Neural cell (in vitro differentiated cells): Measurements from ENCODE around the gene ARHGEF10L. TPM values are rescaled to one million over a fixed set of nuclear protein-coding genes. Genes with fewer than 3 reads are reported as not detected.

ENCODE experiments used
- H2AFZ ChIP-seq: fragments of 200-600, 300-800 bp; sonication (generic), shearing (Covaris generic); 2 replicates; pipeline ENCODE4 v1.6.0; 2014; ENCODE audit warnings: low read depth, mild to moderate bottlenecking, antibody characterized with exemption, low read length, moderate library complexity
- H3F3A ChIP-seq: fragments of 200-600 bp; shearing (Covaris generic); 2 replicates; pipeline ENCODE4 v1.6.1; 2016; ENCODE audit warnings: mild to moderate bottlenecking, moderate library complexity, mixed read lengths, antibody characterized with exemption, low read length; ENCODE audit not compliant: insufficient read depth, poor library complexity, severe bottlenecking
- H3K27ac ChIP-seq: fragments of 200-600, 300-800 bp; sonication (generic), shearing (Covaris generic); 2 replicates; pipeline ENCODE4 v1.5.1; 2014; ENCODE audit warnings: mild to moderate bottlenecking, low read length, moderate library complexity
- H3K27me3 ChIP-seq: fragments of 300-800, 200-600 bp; sonication (generic), shearing (Covaris generic); 2 replicates; pipeline ENCODE4 v1.6.0; 2014; ENCODE audit warnings: mild to moderate bottlenecking, low read depth, low read length, moderate library complexity; ENCODE audit not compliant: insufficient read depth
- H3K36me3 ChIP-seq: fragments of 300-800, 200-600 bp; sonication (generic), shearing (Covaris generic); 2 replicates; pipeline ENCODE4 v1.5.1; 2014; ENCODE audit warnings: mild to moderate bottlenecking, antibody characterized with exemption, low read length, moderate library complexity; ENCODE audit not compliant: insufficient read depth
- H3K4me2 ChIP-seq: fragments of 300-800, 200-600 bp; sonication (generic), shearing (Covaris generic); 2 replicates; pipeline ENCODE4 v1.6.0; 2014; ENCODE audit warnings: mild to moderate bottlenecking, low read length
- H3K4me3 ChIP-seq: fragments of 300-800, 200-600 bp; sonication (generic), shearing (Covaris generic); 2 replicates; pipeline ENCODE4 v1.5.1; 2014; ENCODE audit warnings: mild to moderate bottlenecking, low read length, moderate library complexity
- H3K79me2 ChIP-seq: fragments of 200-600 bp; shearing (Covaris generic); replicated peaks from 2 replicates; pipeline ENCODE4 v1.6.0; 2014; ENCODE audit warnings: mild to moderate bottlenecking, low read length, moderate library complexity; ENCODE audit not compliant: insufficient read depth
- H3K9ac ChIP-seq: fragments of 300-800, 200-600 bp; sonication (generic), shearing (Covaris generic); 2 replicates; pipeline ENCODE4 v1.6.1; 2016; ENCODE audit warnings: mild to moderate bottlenecking, low read length, mixed read lengths
- H3K9me2 ChIP-seq: fragments of 200-600 bp; shearing (Covaris generic); 2 replicates; pipeline ENCODE4 v1.6.1; 2016; ENCODE audit warnings: mild to moderate bottlenecking, low read length, mixed read lengths; ENCODE audit not compliant: insufficient read depth
- H3K9me3 ChIP-seq: fragments of 200-600, 300-800 bp; sonication (generic), shearing (Covaris generic); 2 replicates; pipeline ENCODE4 v1.6.1; 2016; ENCODE audit warnings: mild to moderate bottlenecking, mixed run types, low read length, moderate library complexity, mixed read lengths
- H4K20me1 ChIP-seq: fragments of 200-600 bp; shearing (Covaris generic); 2 replicates; pipeline ENCODE4 v1.6.1; 2016; ENCODE audit warnings: mild to moderate bottlenecking, mixed run types; ENCODE audit not compliant: insufficient read depth
- CTCF ChIP-seq: fragments of 450-650 bp; IDR thresholded peaks from 2 replicates; pipeline ENCODE4 v1.5.1; 2014; ENCODE audit warnings: antibody characterized with exemption, mild to moderate bottlenecking, moderate library complexity; ENCODE audit not compliant: poor library complexity, severe bottlenecking
- EP300 ChIP-seq: fragments of 450-650 bp; conservative IDR thresholded peaks from 2 replicates; pipeline ENCODE4 v1.6.1; 2014; ENCODE audit warnings: antibody characterized with exemption, mild to moderate bottlenecking, moderate library complexity; ENCODE audit not compliant: poor library complexity, severe bottlenecking
- EZH2 ChIP-seq: fragments of 200-600, 300-800 bp; shearing (Covaris generic), sonication (generic); IDR thresholded peaks from 2 replicates; pipeline ENCODE4 v1.6.1; 2014; ENCODE audit warnings: antibody characterized with exemption, low read length, borderline replicate concordance, mild to moderate bottlenecking; ENCODE audit not compliant: insufficient read depth, poor library complexity, severe bottlenecking
- MXI1 ChIP-seq: fragments of 450-650 bp; conservative IDR thresholded peaks from 2 replicates; pipeline ENCODE4 v1.6.1; 2014; ENCODE audit warnings: antibody characterized with exemption, mild to moderate bottlenecking; ENCODE audit not compliant: poor library complexity, severe bottlenecking
- POLR2AphosphoS5 ChIP-seq: IDR thresholded peaks from 2 replicates; pipeline ENCODE4 v1.6.1; 2012
- RAD21 ChIP-seq: fragments of 450-650 bp; conservative IDR thresholded peaks from 2 replicates; pipeline ENCODE4 v1.6.1; 2014; ENCODE audit warnings: antibody characterized with exemption, mild to moderate bottlenecking, moderate library complexity
- REST ChIP-seq: IDR thresholded peaks from 2 replicates; pipeline ENCODE4 v1.6.1; 2012; ENCODE audit warnings: borderline replicate concordance
- SMC3 ChIP-seq: fragments of 450-650 bp; conservative IDR thresholded peaks from 2 replicates; pipeline ENCODE4 v1.6.1; 2014; ENCODE audit warnings: antibody characterized with exemption, mild to moderate bottlenecking, moderate library complexity; ENCODE audit not compliant: poor library complexity
- TAF1 ChIP-seq: IDR thresholded peaks from 2 replicates; pipeline ENCODE4 v1.6.1; 2012; ENCODE audit warnings: low read depth
- polyA plus RNA-seq: library from polyadenylated mRNA; depleted of rRNA; stranded (reverse); fragments of >200 nt; gene quantifications from 2 replicates; pipeline ENCODE4 v1.2.3, GENCODE V29; 2014

The ARHGEF10L gene
- polyA plus RNA-seq, 1 donor from 2014 or later, result 123 TPM

DNA sequence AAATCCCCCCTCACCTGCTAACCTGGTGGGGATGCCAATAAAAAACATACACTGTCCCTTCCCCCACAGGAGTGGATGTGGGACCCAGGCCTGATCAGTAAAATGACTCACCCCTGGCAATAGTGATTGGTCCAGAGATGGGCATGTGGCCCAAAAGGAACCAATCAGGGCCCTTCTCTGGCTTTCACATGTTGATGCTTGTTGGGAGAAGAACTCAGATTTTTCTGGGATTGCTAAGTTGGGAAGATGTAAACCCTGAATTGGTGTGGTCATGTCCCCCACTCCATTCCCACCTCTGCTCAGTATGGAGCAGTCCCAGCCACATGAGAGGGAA lies 172.0 kb downstream of the ARHGEF10L start (continued):
- TF ChIP-seq MXI1 (no peak), TAF1 (no peak), POLR2AphosphoS5 (no peak), SMC3 (no peak)

- TF ChIP-seq REST, result no peak
- no peak for TF ChIP-seq SMC3
- TF ChIP-seq POLR2AphosphoS5, result no peak
- TF ChIP-seq MXI1, result no peak
- TF ChIP-seq EZH2, result no peak
- TF ChIP-seq RAD21, result no peak
- no peaks in the 10 kb centered on the region for H3K9me2 ChIP-seq
- no peak overlapping the region for H3K4me3 ChIP-seq
- no peak overlapping the region for H3K4me2 ChIP-seq
- H3K36me3 ChIP-seq, result no peaks in the 10 kb centered on the region
- no peaks in the 10 kb centered on the region for H3F3A ChIP-seq
- no peaks in the 10 kb centered on the region for H4K20me1 ChIP-seq
- H3K9ac ChIP-seq, result no peak overlapping the region
- no peaks in the 10 kb centered on the region for H3K9me3 ChIP-seq
- no peaks in the 10 kb centered on the region for H3K27me3 ChIP-seq
- no peaks in the 10 kb centered on the region for H3K79me2 ChIP-seq
- H3K27ac ChIP-seq, result no peak overlapping the region
- no peak overlapping the region for H2AFZ ChIP-seq
These were observed 172.4 kb downstream of the ARHGEF10L start for GRCh38 chr1:17711941-17712340.

- H3K36me3 ChIP-seq, result no peaks in the 10 kb centered on the region
- no peaks in the 10 kb centered on the region for H3K79me2 ChIP-seq
- no peak overlapping the region for H3K9ac ChIP-seq
- H3K9me3 ChIP-seq, result no peaks in the 10 kb centered on the region
- H3K9me2 ChIP-seq, result no peaks in the 10 kb centered on the region
- TF ChIP-seq TAF1, result no peak
- no peak for TF ChIP-seq REST
- TF ChIP-seq MXI1, result no peak
- TF ChIP-seq EP300, result no peak
- no peak for TF ChIP-seq SMC3
- no peak for TF ChIP-seq POLR2AphosphoS5
- TF ChIP-seq RAD21, result no peak
- TF ChIP-seq EZH2, result no peak
- TF ChIP-seq CTCF, result no peak
- H3F3A ChIP-seq, result no peaks in the 10 kb centered on the region
- no peaks in the 10 kb centered on the region for H3K27me3 ChIP-seq
- H3K4me3 ChIP-seq, result no peak overlapping the region
- no peak overlapping the region for H3K27ac ChIP-seq
- H3K4me2 ChIP-seq, result no peak overlapping the region
- H2AFZ ChIP-seq, result no peak overlapping the region
- no peaks in the 10 kb centered on the region for H4K20me1 ChIP-seq
These were observed 174.5 kb downstream of the ARHGEF10L start for GRCh38 chr1:17713993-17714392.
